Endometrial microvascular endothelial cells (primary cell): ENCODE data around the gene CAMK1G. TPM values are rescaled to one million over a fixed set of nuclear protein-coding genes. Genes with fewer than 3 reads are reported as not detected.

Source experiments
- in situ Hi-C: cut with HindIII; loops from 2 replicates; pipeline ENCODE4 v1.10.0; 2017; ENCODE audit warnings: low sequenced_read_pairs, low pct_unique_long_range_greater_than_20kb; ENCODE audit errors: inconsistent ontology term
- total RNA-seq: library from RNA; depleted of rRNA; stranded (reverse); fragments of >200 nt; gene quantifications from one replicate; pipeline ENCODE4 v1.2.3, GENCODE V29; 2015; ENCODE audit errors: inconsistent ontology term

The CAMK1G gene
- total RNA-seq, 1 donor from 2014 or later = 0.37 TPM

DNA sequence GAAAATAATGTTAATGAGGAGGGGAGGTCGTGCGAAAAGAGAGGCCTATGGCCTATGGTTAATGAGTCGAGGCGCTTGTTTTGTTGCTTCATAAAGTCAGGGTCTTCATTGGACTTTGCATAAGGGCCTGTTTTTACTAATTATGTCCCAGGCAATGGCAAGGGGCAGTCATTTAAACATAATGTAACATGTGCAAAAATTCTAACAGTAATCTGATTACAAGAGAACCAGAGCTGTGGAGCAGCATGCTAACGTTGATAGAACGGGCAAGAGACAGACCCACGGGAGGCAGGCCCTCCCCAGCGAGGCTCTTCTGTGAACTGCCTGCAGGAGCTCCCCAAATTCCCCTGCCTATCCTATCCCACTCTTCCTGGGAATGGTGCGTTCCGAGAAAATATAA lies 22.6 kb upstream of the CAMK1G start:
- in situ Hi-C loops = no loop called here

- in situ Hi-C loops = no loop called here
These were observed 22.0 kb upstream of the CAMK1G start for GRCh38 chr1:209561532-209561931.

- in situ Hi-C loops = no loop called here
These were observed 18.7 kb upstream of the CAMK1G start for GRCh38 chr1:209564849-209565248.

DNA sequence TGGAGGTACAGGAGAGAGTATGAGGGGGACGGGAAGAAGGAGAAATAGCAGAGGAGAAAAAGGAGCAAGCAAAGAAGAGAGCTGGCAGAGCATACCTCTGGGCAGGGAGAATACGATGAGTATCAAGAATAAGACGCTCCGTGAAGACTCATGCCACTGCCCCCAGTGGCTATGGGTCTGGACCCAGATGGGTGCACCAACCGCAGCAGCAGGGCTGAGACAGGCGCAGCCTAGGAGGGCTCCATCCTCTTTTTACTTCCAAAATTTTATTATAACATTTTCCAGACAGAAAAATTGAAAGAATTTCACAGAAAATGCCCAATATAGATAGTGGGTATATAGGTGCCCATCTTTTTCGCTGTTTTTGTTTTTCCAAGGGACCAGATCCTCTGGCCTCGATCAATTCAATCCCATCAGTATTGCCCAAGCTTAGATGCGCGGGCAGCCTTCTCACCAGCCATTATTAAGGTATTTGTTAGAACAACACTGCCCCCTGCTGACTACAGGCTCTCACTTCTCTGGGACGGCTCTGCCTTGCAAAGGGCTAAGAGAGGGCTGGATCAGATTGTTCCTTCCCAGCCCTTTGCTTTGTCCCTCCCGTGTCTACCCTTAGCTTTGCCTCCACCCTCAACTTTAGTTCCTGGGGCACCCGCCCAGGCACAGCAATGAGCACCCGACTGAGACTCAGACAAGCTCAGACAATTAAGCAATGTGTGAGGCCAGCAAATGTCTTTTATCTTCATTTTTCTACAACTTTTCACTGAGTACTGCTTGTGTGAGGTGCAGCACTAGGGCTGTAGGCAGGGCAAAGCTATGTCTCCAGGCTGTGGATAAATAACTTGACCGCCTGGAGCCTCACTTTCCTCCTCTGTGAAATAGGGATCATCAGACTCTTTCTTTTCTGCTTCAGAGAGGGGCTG lies 17.5 kb upstream of the CAMK1G start:
- in situ Hi-C loops = no loop called here

DNA sequence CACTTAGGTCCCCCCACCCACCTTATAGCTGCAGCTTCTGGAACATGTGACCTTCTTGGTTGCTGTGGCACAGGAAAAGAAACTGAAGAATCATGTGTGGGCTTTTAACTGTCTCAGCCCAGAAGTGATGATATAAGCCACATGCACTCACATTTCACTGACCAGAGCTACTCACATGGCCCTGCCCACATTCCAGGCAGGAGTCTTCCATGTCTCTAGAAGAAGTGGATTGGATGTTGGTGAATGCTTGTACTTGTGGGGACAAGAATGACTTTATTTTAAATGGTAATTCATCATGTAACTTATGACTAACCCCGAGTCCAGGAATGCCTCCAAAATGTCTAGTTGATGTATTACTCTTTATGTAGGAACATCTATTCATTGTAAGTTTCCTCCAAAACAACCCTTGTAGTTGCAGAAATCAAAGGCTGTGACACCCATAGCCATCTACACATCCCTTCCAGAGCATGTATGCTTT lies 15.8 kb upstream of the CAMK1G start:
- in situ Hi-C loops = no loop called here

GRCh38 chr1:209569455-209570207 lies 13.9 kb upstream of the CAMK1G start:
- in situ Hi-C loops = no loop called here

DNA sequence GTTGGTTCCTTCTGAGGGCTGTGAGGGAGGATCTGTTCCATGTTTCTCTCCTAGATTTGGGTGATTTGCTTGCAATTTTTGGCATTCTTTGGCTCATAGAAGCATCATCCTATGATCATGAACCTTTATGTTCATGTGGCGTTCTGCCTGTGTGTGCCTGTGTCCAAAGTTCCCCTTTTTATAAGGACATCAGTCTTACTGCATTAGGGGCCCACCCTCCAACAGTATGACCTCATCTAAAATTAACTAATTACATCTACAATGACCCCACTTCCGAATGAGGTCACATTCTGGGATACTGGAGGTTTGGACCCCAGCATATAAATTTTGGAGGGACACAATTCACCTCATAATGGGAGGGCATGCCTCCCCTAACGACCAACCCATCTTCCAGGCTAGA lies 12.8 kb upstream of the CAMK1G start:
- in situ Hi-C loops = no loop called here

DNA sequence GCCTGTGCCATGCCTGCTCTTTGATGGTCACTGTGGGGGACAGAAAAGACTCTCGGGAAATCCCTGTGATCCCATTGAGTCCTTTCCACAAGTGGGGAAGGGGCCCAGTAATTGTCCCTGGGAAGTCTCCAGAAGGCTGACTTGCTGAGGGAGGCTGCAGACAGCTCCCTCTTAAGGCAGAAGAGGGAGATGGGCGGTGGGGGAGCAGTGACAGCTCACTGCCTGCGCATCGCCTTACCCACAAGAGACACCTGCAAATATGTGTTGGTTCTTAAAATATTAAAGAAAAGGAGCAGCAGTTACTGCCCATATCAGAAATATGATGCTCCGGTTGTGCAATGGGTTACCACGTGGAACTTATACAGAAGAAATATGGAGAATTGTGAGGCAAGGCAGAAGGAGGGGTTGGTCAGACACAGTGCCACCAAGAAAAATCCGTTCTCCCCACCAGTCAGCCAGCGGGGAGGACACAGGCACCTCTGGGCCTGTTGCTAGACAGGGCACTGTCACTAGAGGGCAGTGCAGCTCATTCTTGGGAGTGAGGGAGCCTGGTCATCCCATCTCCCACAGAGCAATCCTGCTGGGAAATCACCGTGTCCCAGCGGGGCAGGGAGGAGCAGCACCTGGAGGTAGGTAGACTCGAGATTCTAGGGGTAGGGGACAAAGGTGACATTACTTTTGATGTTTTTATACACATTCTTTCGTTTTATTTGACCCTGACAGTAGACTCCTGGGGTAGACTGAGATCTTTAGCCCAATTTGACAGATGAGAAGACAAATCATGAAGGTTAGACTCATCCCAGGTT lies 6.9 kb upstream of the CAMK1G start:
- in situ Hi-C loops = no loop called here

DNA sequence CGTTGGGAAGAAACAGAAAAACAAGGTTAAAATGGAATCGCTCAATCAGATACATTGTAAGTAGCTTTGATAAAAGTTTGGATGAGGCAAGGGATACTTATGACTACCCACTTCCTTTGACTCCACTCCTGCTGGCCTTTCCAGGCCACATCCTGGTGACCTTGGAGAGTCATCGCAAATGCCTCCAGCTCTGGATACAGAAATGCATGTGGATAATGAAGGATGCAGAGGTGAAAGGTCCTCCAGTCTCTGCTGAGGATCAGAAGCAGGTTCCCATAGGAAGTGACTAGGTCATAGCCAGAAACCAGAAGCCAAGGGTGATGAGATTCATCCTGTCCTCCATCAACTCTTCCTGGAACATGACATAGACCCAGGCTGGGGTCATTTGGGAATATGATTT lies 6.2 kb upstream of the CAMK1G start:
- in situ Hi-C loops = no loop called here

DNA sequence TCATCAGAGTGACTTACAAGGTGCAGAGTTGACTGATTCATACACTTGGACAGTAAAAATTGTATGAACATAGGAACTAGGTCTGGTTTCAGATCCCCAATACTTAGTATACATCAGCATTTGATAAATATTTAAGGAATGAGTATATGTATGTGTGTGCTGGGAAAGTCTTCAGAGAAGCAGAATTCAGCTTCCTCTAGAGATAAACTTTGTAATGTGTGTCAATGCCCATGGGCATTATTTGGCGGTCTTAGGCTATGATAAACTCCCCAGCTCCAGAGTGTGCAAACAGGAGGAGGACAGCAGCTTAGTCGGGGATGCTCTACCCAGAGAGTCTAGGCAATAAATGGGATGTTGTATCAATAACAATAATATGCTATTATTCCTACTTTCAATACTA lies 2.9 kb upstream of the CAMK1G start:
- in situ Hi-C loops = no loop called here

GRCh38 chr1:209584231-209584672 lies 738 bp downstream of the CAMK1G start:
- in situ Hi-C loops = no loop called here

DNA sequence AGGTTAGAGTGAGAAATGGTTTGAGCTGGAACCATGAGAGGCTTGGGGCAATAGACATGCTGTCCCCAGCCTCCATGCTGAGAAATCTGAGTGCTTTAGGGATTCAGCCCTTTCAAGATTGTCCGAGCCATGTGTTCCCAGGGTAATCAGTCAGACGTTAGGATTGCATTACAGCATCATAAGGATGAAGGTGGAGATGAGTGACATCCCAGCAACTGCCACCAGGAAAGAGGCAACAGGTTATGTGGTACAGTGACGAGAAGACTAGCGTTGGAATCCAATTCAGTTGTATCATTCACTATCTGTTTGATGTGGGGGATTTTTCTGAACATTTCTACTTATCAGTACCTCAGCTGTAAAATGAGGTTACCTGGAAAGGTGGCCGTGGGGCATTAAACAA lies 1.7 kb downstream of the CAMK1G start:
- in situ Hi-C loops = no loop called here

DNA sequence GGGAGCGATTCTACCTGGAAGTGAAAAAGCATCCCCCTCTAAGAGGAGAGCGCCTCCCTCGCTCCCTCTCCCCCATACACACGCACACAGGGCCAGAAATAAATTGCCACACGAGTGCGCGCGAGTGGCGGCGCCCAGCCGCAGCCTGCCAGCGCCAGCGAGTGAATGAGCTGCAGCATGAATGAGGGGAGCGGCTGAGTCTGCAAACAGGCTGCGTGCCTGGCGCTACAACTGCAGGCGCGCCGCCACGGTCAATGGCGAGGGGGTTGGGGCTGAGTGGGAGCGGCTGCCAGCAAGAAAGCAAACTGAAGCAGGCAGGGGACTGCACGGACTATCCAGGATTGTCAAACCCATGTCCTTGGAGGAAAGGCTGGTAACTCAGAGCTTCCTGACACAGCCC lies 2.2 kb downstream of the CAMK1G start:
- in situ Hi-C loops = no loop called here

- in situ Hi-C loops = no loop called here
These were observed 2.8 kb downstream of the CAMK1G start for GRCh38 chr1:209586221-209586740.

GRCh38 chr1:209587789-209588188 lies 4.3 kb downstream of the CAMK1G start:
- in situ Hi-C loops = no loop called here

DNA sequence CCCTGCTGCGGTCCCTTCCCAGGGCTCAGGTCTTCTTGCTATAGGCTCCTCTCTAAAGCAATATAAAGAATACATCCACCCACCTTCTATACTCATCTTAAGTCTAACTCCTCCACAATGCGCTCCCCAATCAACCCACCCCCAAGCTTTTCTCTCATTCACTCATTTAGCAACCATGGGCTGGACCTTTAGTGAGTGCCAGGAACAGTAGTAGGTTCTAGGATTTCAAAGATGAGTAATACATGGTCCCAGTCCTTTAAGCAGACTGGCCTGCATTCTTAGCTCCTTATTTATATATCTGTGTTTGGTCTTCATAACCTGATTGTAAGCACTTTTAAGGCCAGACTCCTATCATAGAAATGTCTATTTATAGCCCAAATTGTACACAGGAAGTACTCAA lies 5.9 kb downstream of the CAMK1G start:
- in situ Hi-C loops = no loop called here

GRCh38 chr1:209589863-209590262 lies 6.3 kb downstream of the CAMK1G start:
- in situ Hi-C loops = no loop called here

DNA sequence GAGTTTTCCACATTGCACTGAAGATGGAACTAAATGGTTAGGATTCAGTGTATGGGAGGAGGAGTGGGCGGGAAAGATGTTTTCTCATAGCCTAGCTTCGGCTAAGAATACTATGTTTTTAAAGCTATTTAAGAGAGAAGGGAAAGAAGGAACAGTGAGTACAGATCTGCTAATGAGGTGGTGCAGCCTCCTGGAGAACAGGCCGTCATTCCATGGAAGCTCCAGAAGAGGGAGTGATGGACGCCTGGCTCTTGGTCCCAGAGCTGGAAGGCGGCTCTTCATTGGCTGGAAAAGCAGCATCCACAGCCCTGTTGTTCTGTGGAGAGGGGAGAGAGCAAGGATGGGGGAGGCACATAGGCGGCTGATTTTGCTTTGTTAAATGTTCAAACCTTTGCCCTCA lies 6.9 kb downstream of the CAMK1G start:
- in situ Hi-C loops = no loop called here

DNA sequence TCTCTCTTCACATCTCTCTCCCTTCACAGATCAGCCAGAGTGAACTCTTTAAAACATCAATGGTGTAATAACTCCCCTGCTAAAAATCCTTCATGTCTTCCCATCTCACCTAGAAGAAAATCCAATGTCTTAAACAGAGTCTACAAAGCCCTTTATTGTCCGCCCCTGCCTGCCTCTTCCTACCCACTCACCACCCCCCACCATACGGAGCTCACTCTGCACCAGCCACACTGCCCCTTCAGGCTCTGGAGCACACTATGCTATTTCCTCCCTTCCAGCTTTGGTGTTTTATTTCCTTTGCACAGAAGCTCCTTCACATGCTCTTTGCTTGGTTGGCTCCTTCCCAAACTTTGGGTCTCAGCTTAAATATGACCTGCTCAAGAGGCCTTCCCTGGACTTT lies 10.2 kb downstream of the CAMK1G start:
- in situ Hi-C loops = no loop called here
